ENCODE measurements around the gene TECPR2.

TECPR2 gene

GRCh38 chr14:102496958-102497744 is 134.4 kb downstream of the TECPR2 start:
- DNase-seq (ENCODE audit: low spot score), result no peak

GRCh38 chr14:102497998-102498677 is 135.4 kb downstream of the TECPR2 start:
- no peak for DNase-seq (ENCODE audit: low spot score)

DNA sequence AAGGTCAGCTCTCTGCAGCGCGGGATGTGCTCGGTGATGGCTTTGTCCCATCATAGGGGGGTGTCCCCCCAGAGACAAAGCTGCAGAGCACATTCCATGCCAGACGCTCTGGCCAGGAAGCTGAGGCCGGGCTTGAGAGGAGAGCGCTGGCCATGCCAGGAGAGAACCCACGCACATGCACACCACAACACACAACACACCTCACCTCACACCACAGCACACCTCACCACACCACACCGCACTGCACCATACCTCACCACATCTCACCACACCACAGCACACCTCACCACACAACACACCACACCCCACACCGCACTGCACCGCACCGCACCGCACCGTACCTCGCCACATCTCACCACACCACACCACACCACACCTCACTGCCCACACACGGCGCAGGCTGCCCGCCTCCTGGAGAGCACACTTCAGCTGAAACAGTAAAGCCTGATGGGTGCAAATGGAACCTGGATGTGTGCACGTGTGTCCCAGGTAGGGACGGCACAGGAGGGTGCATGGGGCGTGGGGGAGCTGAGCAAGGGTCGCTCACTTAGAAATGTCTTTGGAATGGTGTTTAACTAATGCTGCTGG is 136.0 kb downstream of the TECPR2 start:
- DNase-seq (ENCODE audit: low spot score), result no peak

- DNase-seq (ENCODE audit: low spot score), result no peak
Measured at GRCh38 chr14:102499401-102500157, 136.8 kb downstream of the TECPR2 start.

- DNase-seq (ENCODE audit: low spot score), result peak; percentile 85
Measured at GRCh38 chr14:102500158-102500662, 137.5 kb downstream of the TECPR2 start.

- no peak for DNase-seq (ENCODE audit: low spot score)
Measured at GRCh38 chr14:102500713-102501112, 138.0 kb downstream of the TECPR2 start.

- DNase-seq (ENCODE audit: low spot score), result no peak
Measured at GRCh38 chr14:102501751-102502315, 139.1 kb downstream of the TECPR2 start.

GRCh38 chr14:102502571-102502970 is 139.8 kb downstream of the TECPR2 start:
- no peak for DNase-seq (ENCODE audit: low spot score)

GRCh38 chr14:102503641-102504327 is 141.0 kb downstream of the TECPR2 start:
- DNase-seq (ENCODE audit: low spot score), result no peak

DNA sequence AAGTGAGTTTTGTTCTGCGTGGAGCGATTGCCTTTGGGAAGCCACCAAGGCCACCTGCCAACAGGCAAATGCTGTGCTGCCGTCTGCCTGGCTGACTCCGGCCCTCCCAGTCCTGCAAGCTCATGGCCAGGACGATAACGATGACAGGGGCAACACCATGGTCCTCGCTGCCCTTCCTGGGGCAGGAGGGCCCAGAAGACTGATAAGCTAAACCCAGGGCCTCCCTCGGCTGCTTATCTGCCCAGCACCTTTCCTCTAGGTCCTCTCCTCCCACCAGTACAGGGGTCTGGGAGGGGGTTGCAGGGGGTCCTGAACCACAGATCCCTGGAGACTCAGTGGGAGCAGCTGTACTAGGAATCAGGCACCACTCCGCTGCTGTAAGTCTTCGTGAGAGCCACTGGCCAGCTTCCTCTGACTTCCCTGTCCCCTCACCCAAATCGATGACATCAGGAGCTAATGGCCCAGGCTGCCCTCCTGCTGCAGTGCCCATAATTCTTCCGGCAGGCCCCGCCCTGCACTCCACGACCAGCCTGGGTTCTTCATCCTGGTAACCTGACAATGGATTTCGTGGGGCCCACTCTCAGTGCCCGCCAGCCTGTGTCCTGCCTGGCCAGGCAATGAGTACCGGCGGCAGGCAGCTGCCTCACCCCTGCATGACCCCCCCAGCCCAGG is 141.7 kb downstream of the TECPR2 start:
- DNase-seq (ENCODE audit: low spot score), result no peak

GRCh38 chr14:102505000-102505619 is 142.4 kb downstream of the TECPR2 start:
- DNase-seq (ENCODE audit: low spot score), result no peak

GRCh38 chr14:102505775-102506625 is 143.3 kb downstream of the TECPR2 start:
- no peak for DNase-seq (ENCODE audit: low spot score)

GRCh38 chr14:102506626-102506925 is 143.8 kb downstream of the TECPR2 start:
- DNase-seq (ENCODE audit: low spot score), result no peak

GRCh38 chr14:102507081-102507856 is 144.5 kb downstream of the TECPR2 start:
- DNase-seq (ENCODE audit: low spot score), result no peak

- DNase-seq (ENCODE audit: low spot score), result no peak
Measured at GRCh38 chr14:102507857-102508312, 145.1 kb downstream of the TECPR2 start.

DNA sequence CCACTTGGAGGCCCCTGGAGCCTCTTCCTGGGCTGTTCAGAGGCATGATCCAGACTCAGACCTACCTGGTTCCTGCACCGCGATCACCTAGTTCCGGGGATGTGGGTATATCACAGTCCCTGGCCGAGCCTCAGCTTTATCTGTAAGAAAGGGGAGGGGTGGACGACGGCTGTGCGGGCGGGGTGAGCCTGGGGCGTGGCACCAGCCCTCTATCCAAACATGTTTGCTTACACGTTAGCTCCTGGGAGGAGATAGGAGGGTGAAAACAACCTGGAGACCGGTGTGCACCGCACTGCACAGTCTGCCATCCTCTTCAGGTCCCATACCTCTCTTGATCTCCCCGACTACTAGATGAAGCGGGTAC is 145.7 kb downstream of the TECPR2 start:
- DNase-seq (ENCODE audit: low spot score), result no peak

GRCh38 chr14:102508774-102509745 is 146.3 kb downstream of the TECPR2 start:
- peak; percentile 84 for DNase-seq (ENCODE audit: low spot score)

All from AG08396 (cell line).